ENCODE results near the gene CRELD2.

The CRELD2 gene

GRCh38 chr22:49871482-49871881 lies 47.0 kb upstream of the CRELD2 start:
- Histone ChIP-seq H4K20me1 (ENCODE audit: insufficient read depth, low read length) (peaks cover 48% of the 10 kb centered on the region; the same call in 1 of the 2 replicates), H3K27me3 (ENCODE audit: insufficient read depth, low read length, poor library complexity) (no peaks in the 10 kb centered on the region), H2AFZ (ENCODE audit: low read depth, low read length) (no peak overlapping the region), H3K4me3 (ENCODE audit: low read depth in 1 of 2, low read length in 2 of 2) (no peak overlapping the region), H3K36me3 (ENCODE audit: insufficient read depth, low read length) (peaks cover 10% of the 10 kb centered on the region; the same call in 1 of the 2 replicates), H3K9me3 (ENCODE audit: insufficient read depth, low read length, severe bottlenecking) (no peaks in the 10 kb centered on the region), H3K4me2 (ENCODE audit: insufficient read depth, low read length) (no peak overlapping the region), H3K79me2 (ENCODE audit: insufficient read depth, low read length) (peaks cover 99% of the 10 kb centered on the region), H3K9ac (ENCODE audit: low read depth, low read length) (no peak overlapping the region), H3K4me1 (ENCODE audit: insufficient read depth, low read length) (peaks cover 33% of the 10 kb centered on the region), H3K27ac (ENCODE audit: low read length) (no peak overlapping the region)
- DNase-seq = no peak
- ATAC-seq (ENCODE audit: insufficient read depth, low read depth) = no peak
- TF ChIP-seq, protein P1, sequence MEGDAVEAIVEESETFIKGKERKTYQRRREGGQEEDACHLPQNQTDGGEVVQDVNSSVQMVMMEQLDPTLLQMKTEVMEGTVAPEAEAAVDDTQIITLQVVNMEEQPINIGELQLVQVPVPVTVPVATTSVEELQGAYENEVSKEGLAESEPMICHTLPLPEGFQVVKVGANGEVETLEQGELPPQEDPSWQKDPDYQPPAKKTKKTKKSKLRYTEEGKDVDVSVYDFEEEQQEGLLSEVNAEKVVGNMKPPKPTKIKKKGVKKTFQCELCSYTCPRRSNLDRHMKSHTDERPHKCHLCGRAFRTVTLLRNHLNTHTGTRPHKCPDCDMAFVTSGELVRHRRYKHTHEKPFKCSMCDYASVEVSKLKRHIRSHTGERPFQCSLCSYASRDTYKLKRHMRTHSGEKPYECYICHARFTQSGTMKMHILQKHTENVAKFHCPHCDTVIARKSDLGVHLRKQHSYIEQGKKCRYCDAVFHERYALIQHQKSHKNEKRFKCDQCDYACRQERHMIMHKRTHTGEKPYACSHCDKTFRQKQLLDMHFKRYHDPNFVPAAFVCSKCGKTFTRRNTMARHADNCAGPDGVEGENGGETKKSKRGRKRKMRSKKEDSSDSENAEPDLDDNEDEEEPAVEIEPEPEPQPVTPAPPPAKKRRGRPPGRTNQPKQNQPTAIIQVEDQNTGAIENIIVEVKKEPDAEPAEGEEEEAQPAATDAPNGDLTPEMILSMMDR (IDR thresholded peaks at IDR 0.05; ENCODE audit: borderline replicate concordance, extremely low read depth, low read length, poor library complexity, severe bottlenecking) = no peak
- no peak for TF ChIP-seq EZH2 (IDR thresholded peaks at IDR 0.05; ENCODE audit: borderline replicate concordance, low read depth, low read length, severe bottlenecking)

DNA sequence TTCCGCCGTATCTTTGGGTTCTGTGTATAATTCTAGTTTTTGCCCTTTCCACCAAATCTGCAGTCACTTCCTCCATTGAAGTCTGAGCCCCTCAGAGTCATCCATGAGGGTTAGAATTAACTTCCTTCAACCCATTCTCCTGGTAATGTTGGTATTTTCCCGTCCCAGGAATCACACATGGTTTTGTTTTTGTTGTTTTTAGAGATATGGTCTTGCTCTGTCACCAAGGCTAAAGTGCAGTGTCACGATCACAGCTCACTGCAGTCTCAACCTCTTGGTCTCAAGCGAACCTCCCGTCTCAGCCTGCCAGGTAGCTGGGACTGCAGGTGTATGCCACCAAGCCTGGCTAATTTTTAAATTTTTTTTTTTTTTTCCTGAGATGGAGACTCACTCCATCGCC lies 46.1 kb upstream of the CRELD2 start:
- ATAC-seq (ENCODE audit: insufficient read depth, low read depth) = no peak
- Histone ChIP-seq H3K4me1 (ENCODE audit: insufficient read depth, low read length) (peaks cover 24% of the 10 kb centered on the region), H3K27me3 (ENCODE audit: insufficient read depth, low read length, poor library complexity) (no peaks in the 10 kb centered on the region), H3K4me2 (ENCODE audit: insufficient read depth, low read length) (no peak overlapping the region), H3K79me2 (ENCODE audit: insufficient read depth, low read length) (peaks cover 97% of the 10 kb centered on the region), H2AFZ (ENCODE audit: low read depth, low read length) (no peak overlapping the region), H3K9ac (ENCODE audit: low read depth, low read length) (no peak overlapping the region), H3K36me3 (ENCODE audit: insufficient read depth, low read length) (peaks cover 7% of the 10 kb centered on the region; the same call in 1 of the 2 replicates), H3K9me3 (ENCODE audit: insufficient read depth, low read length, severe bottlenecking) (no peaks in the 10 kb centered on the region), H3K4me3 (ENCODE audit: low read depth in 1 of 2, low read length in 2 of 2) (no peak overlapping the region), H4K20me1 (ENCODE audit: insufficient read depth, low read length) (peaks cover 40% of the 10 kb centered on the region; the same call in 1 of the 2 replicates), H3K27ac (ENCODE audit: low read length) (no peak overlapping the region)
- DNase-seq = no peak
- no peak for TF ChIP-seq EZH2 (IDR thresholded peaks at IDR 0.05; ENCODE audit: borderline replicate concordance, low read depth, low read length, severe bottlenecking)
- TF ChIP-seq, protein P1 (IDR thresholded peaks at IDR 0.05; ENCODE audit: borderline replicate concordance, extremely low read depth, low read length, poor library complexity, severe bottlenecking) = no peak

DNA sequence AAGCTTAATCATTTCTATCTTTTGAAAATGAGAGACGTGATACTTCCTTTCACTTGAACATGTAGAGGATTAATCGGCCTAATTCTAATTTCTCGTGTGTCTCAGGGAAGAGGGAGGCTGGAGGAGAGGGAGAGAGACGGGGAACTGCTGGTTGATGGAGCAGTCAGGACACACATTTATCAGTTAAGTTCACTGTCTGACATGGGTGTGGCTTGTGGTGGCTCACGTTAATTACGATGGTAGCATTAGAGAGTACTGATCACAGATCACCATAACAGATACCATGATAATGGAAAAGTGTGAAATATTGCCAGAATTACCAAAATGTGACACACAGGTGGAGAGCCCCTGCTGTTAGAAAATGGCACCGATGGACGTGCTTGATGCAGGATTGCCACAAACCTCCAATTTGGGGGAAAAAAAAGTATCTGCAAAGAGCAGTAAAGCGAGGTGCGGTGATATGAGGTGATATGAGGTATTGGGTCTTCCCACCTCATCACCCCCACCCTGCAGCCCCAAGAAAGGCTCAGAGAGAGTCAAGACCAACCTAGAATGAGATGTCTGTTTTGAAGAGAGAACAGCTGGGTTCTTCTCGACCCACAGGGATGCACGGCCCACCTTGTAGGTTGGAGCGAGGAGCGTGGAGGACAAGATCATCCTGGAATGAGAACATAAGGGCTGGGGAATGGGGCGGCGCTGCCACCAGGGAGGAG lies 45.0 kb upstream of the CRELD2 start:
- no peaks in the 10 kb centered on the region for H3K27me3 ChIP-seq (ENCODE audit: insufficient read depth, low read length, poor library complexity)
- H3K79me2 ChIP-seq (ENCODE audit: insufficient read depth, low read length) = peaks cover 97% of the 10 kb centered on the region
- no peak overlapping the region for H3K27ac ChIP-seq (ENCODE audit: low read length)
- TF ChIP-seq EZH2 (IDR thresholded peaks at IDR 0.05; ENCODE audit: borderline replicate concordance, low read depth, low read length, severe bottlenecking) = no peak
- TF ChIP-seq, protein P1 (IDR thresholded peaks at IDR 0.05; ENCODE audit: borderline replicate concordance, extremely low read depth, low read length, poor library complexity, severe bottlenecking) = no peak
- no peak for DNase-seq
- no peak overlapping the region for H3K4me3 ChIP-seq (ENCODE audit: low read depth in 1 of 2, low read length in 2 of 2)
- no peak overlapping the region for H2AFZ ChIP-seq (ENCODE audit: low read depth, low read length)
- H3K9me3 ChIP-seq (ENCODE audit: insufficient read depth, low read length, severe bottlenecking) = no peaks in the 10 kb centered on the region
- H3K36me3 ChIP-seq (ENCODE audit: insufficient read depth, low read length) = peaks cover 11% of the 10 kb centered on the region
- no peak overlapping the region for H3K4me2 ChIP-seq (ENCODE audit: insufficient read depth, low read length)
- peaks cover 14% of the 10 kb centered on the region for H3K4me1 ChIP-seq (ENCODE audit: insufficient read depth, low read length)
- H4K20me1 ChIP-seq (ENCODE audit: insufficient read depth, low read length) = peaks cover 36% of the 10 kb centered on the region; the same call in 1 of the 2 replicates
- no peak overlapping the region for H3K9ac ChIP-seq (ENCODE audit: low read depth, low read length)
- ATAC-seq (ENCODE audit: insufficient read depth, low read depth) = no peak
